C4-2B (cell line): Measurements from ENCODE around the gene UPK1A.

Experiments
- ZFX ChIP-seq: fragments of 450-650 bp; IDR thresholded peaks from 2 replicates; pipeline ENCODE4 v1.6.1; 2017
- TF ChIP-seq, protein P1 (sequence below): fragments of 450-650 bp; conservative IDR thresholded peaks from 2 replicates; pipeline ENCODE4 v1.5.1; 2017; ENCODE audit warnings: mild to moderate bottlenecking

DNA sequence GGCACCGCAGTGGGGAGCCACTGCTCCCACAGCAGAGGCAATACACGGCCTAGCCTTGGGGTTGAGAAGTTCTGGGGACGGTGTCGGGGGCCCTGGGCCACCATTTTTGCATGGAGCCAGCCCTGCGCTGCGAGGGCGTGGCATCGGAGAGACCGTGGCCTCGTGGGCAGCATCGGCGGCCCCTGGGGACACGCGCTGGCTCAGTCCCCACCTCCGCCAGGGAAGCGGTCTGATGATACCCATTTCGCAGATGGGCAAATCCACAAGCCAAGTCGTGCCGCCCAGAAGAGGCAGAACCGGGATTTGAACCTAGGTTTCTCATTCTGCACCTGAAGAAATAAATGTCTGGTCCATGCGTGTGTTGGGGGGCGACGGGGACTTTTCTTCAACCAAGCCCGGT lies 1.2 kb upstream of the UPK1A start:
- TF ChIP-seq, protein P1, sequence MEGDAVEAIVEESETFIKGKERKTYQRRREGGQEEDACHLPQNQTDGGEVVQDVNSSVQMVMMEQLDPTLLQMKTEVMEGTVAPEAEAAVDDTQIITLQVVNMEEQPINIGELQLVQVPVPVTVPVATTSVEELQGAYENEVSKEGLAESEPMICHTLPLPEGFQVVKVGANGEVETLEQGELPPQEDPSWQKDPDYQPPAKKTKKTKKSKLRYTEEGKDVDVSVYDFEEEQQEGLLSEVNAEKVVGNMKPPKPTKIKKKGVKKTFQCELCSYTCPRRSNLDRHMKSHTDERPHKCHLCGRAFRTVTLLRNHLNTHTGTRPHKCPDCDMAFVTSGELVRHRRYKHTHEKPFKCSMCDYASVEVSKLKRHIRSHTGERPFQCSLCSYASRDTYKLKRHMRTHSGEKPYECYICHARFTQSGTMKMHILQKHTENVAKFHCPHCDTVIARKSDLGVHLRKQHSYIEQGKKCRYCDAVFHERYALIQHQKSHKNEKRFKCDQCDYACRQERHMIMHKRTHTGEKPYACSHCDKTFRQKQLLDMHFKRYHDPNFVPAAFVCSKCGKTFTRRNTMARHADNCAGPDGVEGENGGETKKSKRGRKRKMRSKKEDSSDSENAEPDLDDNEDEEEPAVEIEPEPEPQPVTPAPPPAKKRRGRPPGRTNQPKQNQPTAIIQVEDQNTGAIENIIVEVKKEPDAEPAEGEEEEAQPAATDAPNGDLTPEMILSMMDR = no peak
- no peak for TF ChIP-seq ZFX
